Stimulated activated CD4-positive, alpha-beta T cell treated with anti-CD3 and anti-CD28 coated beads, Interleukin-4, amount 100 ng/mL, for 1 hour (primary cell): ENCODE results near the gene CD244.
"Not testable (repeated sequence)": the region's sequence is repeated elsewhere in the genome, so short reads cannot be mapped to it uniquely, and the experiment has no call there.

ENCODE experiments used
- DNase-seq: peaks from one replicate; pipeline ENCODE4 v3.0.0-alpha.2; 2020

The CD244 gene

DNA sequence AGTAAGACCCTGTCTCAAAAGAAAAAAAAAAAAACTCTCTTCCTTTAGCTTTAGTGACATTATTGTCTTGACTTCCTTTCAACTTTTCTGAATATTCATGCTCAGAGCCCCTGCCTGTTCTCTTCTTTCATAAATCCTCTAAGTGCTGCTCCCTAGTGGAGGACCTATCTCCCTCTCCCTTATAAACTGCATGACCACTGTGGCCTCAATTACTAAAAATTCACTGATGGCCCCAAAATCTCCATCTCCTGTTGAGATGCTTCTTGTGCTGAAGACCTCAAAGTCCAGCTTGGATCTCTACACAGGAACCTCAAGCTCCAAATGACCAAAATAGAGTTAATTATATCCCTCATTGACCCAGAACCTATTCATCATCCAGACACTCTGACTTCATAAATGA, 14.5 kb upstream of the CD244 start:
- no peak for DNase-seq

DNA sequence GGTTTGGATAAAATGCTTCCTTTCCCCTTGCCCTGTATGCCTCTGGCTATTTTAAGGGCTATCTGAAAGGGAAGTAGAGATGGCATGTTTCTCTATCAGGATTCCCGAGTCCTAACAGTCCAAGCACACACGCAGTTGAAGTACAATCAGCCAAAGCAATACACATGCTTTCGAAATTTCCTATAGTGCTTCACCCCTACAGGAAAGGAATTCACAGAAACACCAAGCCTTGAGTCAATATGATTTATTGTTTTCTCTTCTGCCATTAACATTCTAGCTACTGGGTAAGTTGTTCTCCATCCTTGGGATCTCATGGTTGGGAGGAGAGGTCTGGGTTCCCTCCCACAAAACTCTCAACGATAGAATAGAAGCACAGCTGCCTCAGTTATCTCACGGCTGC, 13.6 kb upstream of the CD244 start:
- DNase-seq: no peak

DNA sequence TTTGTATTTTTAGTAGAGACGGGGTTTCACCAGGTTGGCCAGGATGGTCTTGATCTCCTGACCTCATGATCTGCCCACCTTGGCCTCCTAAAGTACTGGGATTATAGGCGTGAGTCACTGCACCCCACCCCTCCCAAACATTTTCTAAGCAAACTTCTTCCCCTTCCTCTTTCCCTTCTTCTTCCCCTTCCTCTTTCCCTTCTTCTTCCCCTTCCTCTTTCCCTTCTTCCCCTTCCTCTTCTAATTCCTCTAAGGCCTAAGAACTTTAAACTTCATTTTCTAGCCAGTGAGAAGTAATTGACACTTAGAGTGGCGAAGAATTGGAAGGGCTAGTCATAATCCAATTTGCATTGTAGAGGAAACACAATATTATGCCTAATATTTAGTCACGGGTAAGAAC, 12.9 kb upstream of the CD244 start:
- not testable (repeated sequence) for DNase-seq

DNA sequence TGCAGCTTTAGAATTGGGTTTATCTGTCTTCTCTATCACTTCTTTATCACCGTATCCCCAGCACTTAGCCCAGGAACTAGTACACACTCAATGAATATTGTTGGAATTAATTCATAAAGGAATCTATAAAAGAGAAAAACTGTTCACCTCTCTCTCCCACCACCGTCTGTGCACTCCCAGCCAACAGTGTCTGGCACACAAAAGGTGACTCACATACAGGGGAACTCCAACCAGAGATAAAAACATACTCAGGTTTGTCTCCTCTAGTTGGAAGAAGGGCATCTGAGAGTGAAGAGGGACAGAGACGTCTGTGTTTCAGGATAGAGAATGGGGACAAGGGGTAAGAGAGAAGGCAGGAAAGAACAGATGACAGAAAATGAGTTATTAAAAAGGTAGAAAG, 12.2 kb upstream of the CD244 start:
- DNase-seq: peak; percentile 20

DNA sequence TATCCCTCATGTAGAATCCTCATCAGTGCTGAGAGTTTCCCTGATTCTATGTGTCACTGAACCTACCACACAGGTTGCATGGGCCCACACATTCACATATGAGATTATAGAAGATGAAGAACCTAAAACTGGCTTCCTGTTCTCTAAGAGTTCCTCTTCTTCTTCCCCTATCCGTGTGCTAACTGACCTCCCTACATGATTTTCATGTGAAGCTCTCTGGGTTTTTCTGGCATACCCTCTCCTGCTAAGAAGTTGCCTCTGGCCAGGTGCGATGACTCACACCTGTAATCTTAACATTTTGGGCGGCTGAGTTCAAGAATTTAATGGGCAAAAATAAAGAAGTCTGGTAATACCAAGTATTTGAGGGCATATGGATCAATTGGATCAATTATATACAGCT, 5.5 kb upstream of the CD244 start:
- no peak for DNase-seq

DNA sequence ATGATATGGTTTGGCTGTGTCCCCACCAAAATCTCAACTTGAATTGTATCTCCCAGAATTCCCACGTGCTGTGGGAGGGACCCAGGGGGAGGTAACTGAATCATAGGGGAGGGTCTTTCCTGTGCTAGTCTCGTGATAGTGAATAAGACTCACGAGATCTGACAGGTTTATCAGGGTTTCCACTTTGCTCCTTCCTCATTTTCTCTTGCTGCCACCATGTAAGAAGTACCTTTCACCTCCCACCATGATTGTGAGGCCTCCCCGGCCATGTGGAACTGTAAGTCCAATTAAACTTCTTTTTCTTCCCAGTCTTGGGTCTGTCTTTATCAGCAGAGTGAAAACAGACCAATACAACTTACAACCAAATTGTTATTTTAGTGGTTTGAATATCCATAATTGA, 5.0 kb upstream of the CD244 start:
- not testable (repeated sequence) for DNase-seq

DNA sequence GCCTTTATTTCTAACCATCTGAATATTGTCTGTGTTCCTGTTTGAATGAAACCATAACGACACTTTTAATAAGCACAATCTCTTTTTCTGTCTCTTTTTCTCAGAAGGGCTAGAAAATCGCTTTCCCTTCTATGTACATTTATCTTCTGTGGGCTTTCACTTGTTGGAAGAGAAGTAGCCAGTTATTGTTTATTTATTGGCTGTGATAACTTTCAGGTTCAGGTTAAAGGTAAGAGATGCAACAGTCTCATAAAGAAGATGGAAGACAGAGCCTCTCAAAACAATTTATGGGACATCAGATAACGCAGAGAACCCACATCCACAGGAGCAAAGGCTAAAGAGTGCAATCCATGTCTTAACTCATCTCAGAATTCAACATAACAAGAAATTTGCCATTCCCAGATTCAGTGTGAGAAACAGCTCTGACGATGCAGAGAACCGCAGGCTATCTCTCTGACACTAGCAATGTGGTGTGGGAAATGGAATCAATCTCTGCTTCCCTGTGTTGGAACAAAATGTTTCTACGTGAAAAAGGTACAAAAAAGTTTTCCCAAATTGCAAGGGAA, 4.1 kb upstream of the CD244 start:
- no peak for DNase-seq

DNA sequence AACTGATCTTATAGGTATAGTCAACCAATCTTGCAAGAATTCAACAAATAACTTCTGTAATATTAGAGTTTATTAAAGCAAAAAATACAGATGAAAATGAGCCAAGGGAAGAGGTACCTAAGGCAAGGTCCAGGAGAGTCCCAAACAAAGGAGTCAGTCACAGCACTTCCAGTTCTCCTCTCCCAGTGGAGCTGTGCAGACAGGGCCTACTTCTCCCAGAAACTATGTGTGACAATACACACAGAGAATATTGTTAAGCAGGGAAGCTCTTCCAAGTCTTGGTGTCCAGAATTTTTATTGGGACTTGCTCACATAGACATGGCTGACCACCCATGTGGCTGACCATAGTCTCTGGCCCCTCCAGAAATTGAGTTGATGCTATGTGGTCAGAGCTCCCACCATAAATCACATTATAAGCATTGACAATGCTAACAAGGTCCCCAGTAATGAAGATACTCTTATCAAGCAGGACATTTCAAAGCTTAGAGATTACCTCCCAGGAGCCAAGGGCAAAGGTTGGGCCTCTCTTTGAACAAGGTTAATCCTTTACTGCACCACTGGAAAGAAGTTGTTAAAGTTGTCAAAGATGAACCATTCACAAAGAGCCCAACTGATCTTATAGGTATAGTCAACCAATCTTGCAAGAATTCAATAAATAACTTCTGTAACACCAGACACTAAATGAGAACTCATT, 3.5 kb upstream of the CD244 start:
- DNase-seq: no peak

DNA sequence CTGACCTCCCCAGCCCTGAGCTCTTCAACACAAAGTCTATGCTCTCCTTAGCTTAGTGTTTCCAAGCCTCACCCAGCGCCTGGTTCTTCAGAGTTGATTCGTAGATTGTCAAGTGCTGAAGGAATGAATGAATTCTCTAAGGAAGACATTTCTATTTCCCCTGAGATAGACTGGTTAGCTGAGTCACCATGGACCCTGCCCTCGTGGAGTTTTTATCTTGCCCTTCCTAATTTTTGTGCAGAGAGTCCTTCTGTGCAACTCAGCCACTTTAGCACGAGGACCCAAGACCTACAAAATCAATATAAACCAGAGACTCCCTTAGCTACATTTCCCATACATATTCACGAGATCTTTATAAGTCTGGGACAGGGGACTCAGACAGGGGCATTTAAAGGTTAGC, 2.6 kb upstream of the CD244 start:
- DNase-seq: no peak

DNA sequence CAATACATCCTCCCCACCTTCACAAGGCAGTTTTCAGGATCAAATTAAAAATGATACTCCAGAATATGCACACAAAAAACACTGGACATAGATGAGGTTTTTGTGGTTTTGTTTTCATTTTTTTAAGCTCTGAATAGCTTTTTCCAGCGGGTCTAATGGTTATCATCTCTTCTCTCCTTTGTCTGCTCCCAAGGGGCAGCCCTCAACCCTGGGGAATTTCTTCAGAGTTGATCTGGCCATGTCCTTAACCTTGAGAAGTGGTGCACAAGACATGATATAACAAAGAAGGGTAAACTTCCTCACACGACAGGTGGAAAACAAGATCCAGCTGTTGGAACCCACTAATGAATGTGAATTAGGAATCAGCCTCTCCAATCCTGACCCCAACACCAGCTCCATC, 1.5 kb upstream of the CD244 start:
- no peak for DNase-seq

DNA sequence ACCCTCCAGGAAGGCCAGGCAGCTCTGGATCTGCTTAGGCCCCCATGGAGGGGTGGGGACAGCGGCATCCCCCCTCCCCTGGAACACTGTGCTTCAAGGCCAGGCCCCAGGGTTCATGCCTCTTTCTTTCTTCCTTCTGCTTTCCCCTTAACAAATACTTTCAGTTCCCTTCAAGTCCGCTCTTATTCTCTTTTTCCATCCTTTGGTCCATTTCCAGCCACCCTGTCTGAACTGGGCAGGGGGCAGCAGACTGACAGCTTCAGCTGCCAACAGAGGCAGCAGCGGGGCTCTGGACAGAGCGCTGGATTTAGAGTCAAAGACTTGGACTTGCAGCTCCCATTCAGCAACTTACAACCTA, 1.1 kb upstream of the CD244 start:
- DNase-seq: no peak

DNA sequence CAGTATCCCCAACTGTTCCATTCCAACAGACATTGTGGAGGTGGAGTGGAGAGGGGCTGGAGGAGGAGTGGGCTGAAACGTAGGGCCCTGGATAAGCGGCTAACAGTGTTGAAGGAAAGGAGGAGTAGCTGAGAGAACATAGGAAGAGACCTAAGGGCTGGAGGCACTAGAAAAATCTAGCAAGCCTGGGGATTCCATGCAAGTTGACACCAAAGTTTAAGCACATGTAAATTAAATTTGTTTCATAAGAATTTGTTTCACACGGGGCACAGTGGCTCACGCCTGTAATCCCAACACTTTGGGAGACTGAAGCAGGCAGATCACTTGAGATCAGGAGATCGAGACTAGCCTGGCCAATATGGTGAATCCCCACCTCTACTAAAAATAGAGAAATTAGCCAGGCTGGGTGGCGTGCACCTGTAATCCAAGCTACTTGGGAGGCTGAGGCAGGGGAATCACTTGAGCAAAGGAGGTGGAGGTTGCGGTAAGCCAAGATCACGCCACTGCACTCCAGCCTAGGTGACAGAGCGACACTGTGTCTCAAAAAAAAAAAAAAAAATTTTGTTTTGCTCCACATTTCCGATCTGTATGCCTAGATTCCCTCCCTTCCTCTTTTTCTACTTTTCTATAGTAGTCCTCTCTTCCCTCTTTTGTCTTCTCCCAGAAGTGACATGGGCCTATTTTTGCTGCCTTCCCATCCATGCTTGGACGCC, 530 bp upstream of the CD244 start:
- no peak for DNase-seq

DNA sequence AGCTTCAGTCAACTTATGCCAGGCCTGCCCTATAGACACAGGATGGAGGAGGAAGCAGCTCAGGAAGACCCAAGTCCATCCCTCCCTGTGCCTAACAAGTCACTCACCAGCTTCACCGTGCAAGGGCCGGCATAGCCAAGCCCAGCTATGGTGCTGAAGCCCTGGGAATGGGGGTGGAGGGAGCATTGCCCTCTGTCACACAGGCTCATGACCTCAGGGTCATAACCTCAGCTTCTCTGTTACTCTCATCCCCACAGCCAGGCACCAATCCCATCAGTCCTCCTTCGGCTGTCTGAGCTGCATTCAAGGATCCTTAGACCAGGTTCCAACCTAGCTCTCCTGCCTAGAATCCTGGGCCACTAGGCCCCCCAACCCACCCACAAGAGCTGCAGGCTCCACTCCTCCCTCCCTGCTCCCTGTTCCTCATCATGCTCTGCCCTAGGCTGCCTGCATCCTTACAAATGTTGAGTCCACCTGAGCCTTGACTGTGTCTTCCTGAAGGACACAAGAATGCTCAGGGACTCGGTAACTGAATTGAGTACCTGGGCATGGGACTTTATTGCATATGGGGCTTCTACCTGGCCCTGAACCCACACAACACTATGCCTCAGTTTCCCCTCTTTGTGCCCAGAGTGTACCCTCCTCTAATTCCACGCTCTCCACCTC, 1.7 kb downstream of the CD244 start:
- no peak for DNase-seq

DNA sequence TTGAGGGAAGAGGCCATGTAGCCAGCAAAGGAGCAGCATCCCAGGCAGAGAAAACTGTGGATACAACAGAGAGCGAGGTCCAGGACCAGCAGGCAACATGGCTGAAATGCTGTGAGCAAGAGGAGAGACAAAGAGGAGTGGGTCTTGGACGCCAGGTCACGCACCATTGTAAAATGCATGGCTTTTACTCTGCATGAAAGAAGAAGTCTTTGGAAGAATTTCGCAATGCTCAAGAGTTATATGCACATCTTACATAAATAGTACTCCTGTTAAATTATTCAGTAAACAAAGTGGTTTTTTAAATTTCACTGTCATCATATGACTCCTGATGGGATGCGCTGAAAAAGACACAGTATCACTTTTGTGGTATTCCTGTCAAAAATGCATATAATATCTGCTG, 3.5 kb downstream of the CD244 start:
- no peak for DNase-seq

DNA sequence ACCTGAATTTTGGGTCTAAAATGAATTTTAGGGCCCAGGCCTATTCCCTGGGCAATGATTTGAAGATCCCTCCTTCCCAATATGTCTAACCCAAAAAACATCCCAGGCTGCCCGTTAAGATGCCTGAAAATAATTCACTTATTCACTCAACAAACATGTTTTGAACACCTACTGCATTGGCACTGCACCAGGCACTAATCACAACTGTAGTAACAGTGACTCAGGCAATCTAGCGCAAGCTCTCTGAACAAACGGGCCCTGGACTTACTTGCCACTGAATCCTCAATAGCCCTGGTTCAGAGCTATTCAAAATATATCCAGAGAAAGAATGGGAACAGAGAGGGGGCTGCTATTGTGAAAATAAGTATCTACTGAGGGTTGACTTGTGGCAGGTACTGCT, 4.2 kb downstream of the CD244 start:
- no peak for DNase-seq

DNA sequence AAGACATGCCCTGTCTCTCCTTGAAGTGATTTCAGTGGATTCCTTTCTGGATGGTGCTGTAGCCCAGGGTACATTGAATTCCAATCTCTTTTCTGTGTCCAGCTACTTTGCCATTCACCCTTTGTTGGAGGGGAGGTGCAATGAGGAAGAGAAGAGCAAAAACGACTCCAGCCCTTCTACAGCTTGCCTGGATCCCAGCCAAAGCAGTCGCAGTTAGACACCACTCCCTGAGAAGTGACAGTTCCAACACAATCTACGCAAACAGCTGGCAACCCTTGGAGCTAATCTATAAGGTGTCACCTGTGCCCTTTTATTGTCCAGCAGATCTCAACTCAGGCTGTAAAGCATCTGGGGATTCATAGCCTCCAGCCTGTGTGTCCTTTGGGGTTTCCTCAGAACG, 4.6 kb downstream of the CD244 start:
- DNase-seq: no peak

DNA sequence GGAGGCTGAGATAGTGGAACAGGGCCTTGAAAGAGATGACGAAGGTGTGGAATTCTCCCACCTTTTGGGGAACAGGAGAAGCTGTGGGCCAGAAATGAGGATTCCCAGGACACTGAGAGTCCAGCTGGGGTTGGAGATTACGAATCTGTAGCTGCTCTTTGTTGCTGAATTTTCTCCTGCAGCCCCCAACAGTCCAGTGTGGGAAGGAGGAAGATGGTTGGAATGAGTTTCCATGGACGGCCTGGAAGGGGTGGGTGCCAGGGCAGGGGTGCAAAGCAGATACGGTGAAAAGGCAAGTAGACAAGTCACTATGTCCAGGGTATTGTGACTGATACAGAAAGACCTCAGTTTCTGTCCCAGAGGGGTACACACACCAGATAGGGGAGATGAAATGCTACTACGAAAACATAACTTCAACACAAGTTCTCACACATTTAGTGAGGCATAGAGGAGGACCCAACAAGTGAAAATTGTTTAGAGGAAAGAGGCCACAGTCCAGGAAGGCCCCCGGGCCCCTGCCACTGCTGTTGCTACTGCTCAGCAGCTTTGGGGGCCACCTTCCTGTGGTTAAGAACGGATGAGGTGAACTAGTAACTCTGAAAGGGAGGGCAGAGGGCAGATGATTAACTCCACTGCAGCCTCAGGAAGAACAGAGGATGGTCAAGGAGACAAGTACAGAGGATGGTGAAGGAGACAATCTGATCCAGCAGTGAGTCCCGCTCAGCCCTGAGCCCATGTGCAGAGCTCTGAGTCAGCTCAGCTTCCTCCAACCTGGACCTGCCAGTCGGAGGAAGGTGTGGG, 7.3 kb downstream of the CD244 start:
- no peak for DNase-seq

DNA sequence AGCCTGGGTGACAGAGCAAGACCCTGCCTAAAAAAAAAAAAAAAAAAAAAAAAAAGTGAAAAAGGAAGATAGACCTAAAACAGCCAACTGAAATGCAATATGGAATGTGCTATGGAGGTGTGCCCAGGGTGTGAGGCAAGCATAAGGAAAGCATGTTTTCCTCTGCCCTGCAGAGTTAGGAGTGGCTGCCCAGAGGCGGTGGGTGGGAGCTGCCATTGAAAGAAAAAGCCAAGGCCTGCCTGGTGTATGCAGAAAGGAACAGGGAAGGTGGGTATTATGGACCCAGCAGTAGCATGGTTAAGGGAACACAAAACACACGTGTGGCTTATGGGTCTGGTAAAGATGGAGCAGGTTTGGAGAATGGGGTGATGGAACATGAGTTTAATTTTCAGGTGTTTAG, 8.9 kb downstream of the CD244 start:
- no peak for DNase-seq

DNA sequence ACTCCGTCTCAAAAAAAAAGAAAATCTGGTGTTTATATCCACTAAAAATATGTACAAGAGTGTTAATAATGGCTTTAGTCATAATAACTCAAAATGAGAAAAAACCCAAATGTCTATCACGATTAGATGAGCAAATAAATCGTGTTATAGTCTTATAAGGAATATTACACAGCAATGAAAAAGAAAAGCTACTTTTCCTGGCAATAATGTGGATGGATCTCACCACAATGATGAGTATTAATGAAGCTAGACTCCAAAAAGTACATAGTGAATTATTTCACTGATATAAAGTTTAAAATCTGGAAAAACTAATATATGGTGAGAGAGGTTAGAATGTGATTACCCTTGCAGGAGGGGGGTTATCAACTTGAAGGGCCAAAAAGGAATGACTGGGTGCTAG, 9.7 kb downstream of the CD244 start:
- DNase-seq: no peak

DNA sequence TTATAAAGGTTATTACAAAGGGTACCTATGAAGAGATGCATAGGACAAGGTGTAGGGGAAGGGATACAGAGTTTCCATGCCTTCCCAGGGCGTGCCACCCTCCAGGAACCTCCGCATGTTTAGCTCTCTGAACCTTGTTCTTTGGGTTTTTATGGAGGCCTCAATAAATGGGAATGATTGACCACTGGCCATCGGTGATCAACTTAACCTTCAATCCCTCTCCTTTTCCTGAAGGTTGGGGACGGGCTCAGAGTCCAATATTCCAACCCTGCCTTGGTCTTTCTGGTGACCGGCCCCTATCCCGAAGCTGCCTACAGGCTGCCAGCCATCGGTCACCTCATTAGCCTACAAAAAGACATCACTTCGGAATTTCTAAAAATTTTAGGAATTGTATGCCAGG, 11.7 kb downstream of the CD244 start:
- no peak for DNase-seq

DNA sequence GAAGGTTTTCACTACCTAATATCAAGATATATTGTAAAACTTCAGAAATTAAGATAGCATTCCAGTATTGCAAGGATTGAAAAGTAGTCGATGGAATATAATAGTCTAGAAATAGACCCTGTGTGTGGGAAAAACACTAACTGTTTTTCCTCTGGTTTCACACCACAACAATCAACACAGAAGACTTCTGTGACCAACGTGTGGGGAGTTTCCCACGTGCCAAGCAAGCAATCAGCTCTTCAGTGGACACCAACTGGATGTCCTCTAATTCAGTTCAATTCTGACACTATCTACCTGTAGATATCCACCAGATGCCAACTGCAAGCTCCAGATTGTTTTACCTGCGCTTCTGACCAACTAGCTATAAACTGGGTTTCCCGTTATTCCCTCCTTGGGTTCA, 12.1 kb downstream of the CD244 start:
- no peak for DNase-seq

DNA sequence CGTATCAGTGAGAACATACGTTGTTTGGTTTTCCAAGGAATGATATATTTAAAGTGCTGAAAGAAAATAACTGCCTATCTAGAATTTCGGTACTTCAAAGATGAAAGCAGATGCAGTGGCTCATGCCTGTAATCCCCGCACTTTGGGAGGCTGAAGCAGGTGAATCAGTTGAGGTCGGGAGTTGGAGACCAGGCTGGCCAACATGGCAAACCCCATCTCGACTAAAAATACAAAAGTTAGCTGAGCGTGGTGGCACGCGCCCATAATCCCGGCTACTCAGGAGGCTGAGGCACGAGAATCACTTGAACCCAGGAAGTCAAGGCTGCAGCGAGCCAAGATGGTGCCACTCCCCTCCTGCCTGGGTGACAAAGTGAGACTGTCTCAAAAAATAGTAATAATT, 16.4 kb downstream of the CD244 start:
- no peak for DNase-seq
